H1 (cell line): ENCODE data around the gene CRTAP. TPM values are rescaled to one million over a fixed set of nuclear protein-coding genes. Genes with fewer than 3 reads are reported as not detected.

Source experiments
- CTCF ChIA-PET: fragments of 300-600 bp; sonication (Branson Sonifier 250); formaldehyde crosslinking; loops from one replicate; lab custom pipeline; 2021; ENCODE audit not compliant: partially characterized antibody; lab: Charles Lee
- POLR2A ChIA-PET: fragments of 300-600 bp; sonication (Branson Sonifier 250); formaldehyde crosslinking; loops from one replicate; lab custom pipeline; 2021; ENCODE audit warnings: inconsistent platforms; ENCODE audit not compliant: partially characterized antibody; lab: Charles Lee
- DNase-seq, 2 experiments: peaks; one replicate each; pipeline versions ENCODE4 v3.0.0 to v3.0.0-alpha.2; 2010 to 2022; ENCODE audit warnings: low spot score in 2 of 2, low read depth in 1 of 2, mixed read lengths in 1 of 2
- FAIRE-seq: peaks from 2 replicates; lab custom pipeline; 2011; peaks lifted over from hg19 to GRCh38; lab: Jason Lieb, UNC
- H2AFZ ChIP-seq: 2 replicates; pipeline ENCODE4 v1.8.1; 2012; ENCODE audit warnings: low read length, inconsistent platforms
- H2AK5ac ChIP-seq: 2 replicates; pipeline ENCODE4 v1.6.1; 2013; ENCODE audit warnings: low read depth, low read length
- H2BK120ac ChIP-seq: replicated peaks from 2 replicates; pipeline ENCODE3; 2013; ENCODE audit warnings: low read depth, low read length, inconsistent platforms
- H2BK12ac ChIP-seq: 2 replicates; pipeline ENCODE4 v1.6.1; 2013; ENCODE audit warnings: low read depth, low read length
- H2BK15ac ChIP-seq: 2 replicates; pipeline ENCODE4 v1.6.1; 2013; ENCODE audit warnings: low read length
- H2BK20ac ChIP-seq: 2 replicates; pipeline ENCODE4 v1.6.1; 2013; ENCODE audit warnings: low read length
- H2BK5ac ChIP-seq: 2 replicates; pipeline ENCODE4 v1.6.1; 2013; ENCODE audit warnings: low read depth, low read length
- H3K14ac ChIP-seq: 2 replicates; pipeline ENCODE4 v1.6.1; 2013; ENCODE audit warnings: inconsistent platforms; ENCODE audit not compliant: insufficient read length
- H3K18ac ChIP-seq: 2 replicates; pipeline ENCODE4 v1.6.1; 2013; ENCODE audit warnings: low read length; ENCODE audit errors: extremely low read depth
- H3K23ac ChIP-seq: 2 replicates; pipeline ENCODE4 v1.6.1; 2013; ENCODE audit warnings: inconsistent platforms; ENCODE audit not compliant: insufficient read length
- H3K23me2 ChIP-seq: 2 replicates; pipeline ENCODE4 v1.6.1; 2013; ENCODE audit warnings: low read depth, low read length
- H3K27ac ChIP-seq: 2 replicates; pipeline ENCODE4 v1.6.1; 2011; ENCODE audit warnings: low read depth, low read length, inconsistent platforms
- H3K27me3 ChIP-seq, 4 experiments: replicated peaks in 1 of 4; 1 replicate in 1 of 4; 2 replicates in 3 of 4; pipeline versions ENCODE4 v1.6.1 to v1.8.1; 2011 to 2013; ENCODE audit warnings: low read length in 3 of 4, mild to moderate bottlenecking in 3 of 4, inconsistent platforms in 2 of 4, mixed read lengths in 2 of 4, moderate library complexity in 1 of 4; ENCODE audit not compliant: control insufficient read depth in 3 of 4, insufficient read depth in 3 of 4; ENCODE audit errors: extremely low read depth in 1 of 4
- H3K36me3 ChIP-seq, 4 experiments: 2 replicates each; pipeline versions ENCODE4 v1.6.1 to v1.8.1; 2011 to 2013; ENCODE audit warnings: mild to moderate bottlenecking in 4 of 4, low read length in 3 of 4, moderate library complexity in 2 of 4, control low read depth in 1 of 4, inconsistent platforms in 1 of 4; ENCODE audit not compliant: insufficient read depth in 4 of 4, control insufficient read depth in 2 of 4
- H3K4ac ChIP-seq: replicated peaks from 2 replicates; pipeline ENCODE3; 2013; ENCODE audit warnings: low read length, low read depth, mixed read lengths, inconsistent platforms; ENCODE audit not compliant: insufficient read length
- H3K4me1 ChIP-seq, 4 experiments: replicated peaks in 1 of 4; 1 replicate in 1 of 4; 2 replicates in 3 of 4; pipeline versions ENCODE4 v1.6.1 to v1.8.1; 2011 to 2013; ENCODE audit warnings: low read length in 3 of 4, inconsistent platforms in 2 of 4, mixed read lengths in 1 of 4; ENCODE audit not compliant: insufficient read depth in 4 of 4, control insufficient read depth in 3 of 4
- H3K4me2 ChIP-seq, 2 experiments: 2 replicates each; pipeline versions ENCODE4 v1.6.1 to v1.8.1; 2011 to 2013; ENCODE audit warnings: low read depth in 2 of 2, low read length in 2 of 2, control low read depth in 1 of 2, inconsistent platforms in 1 of 2, mild to moderate bottlenecking in 1 of 2; ENCODE audit not compliant: insufficient read depth in 1 of 2
- H3K4me3 ChIP-seq, 4 experiments: fragments of 200-600, 300-600 bp in 1 of 4; sonication (generic), shearing (Covaris generic), sonication (Bioruptor Twin) in 1 of 4; 2 replicates each; pipeline versions ENCODE4 v1.5.1 to v1.8.1; 2011 to 2016; ENCODE audit warnings: low read length in 4 of 4, low read depth in 3 of 4, control low read depth in 2 of 4, inconsistent platforms in 2 of 4, mild to moderate bottlenecking in 2 of 4, mixed read lengths in 1 of 4, moderate library complexity in 1 of 4; ENCODE audit not compliant: insufficient read depth in 2 of 4; ENCODE audit errors: extremely low read depth in 1 of 4
- H3K56ac ChIP-seq: replicated peaks from 2 replicates; pipeline ENCODE3; 2013; ENCODE audit warnings: low read depth, mild to moderate bottlenecking, mixed read lengths, low read length, inconsistent platforms; ENCODE audit not compliant: insufficient read length
- H3K79me1 ChIP-seq: 2 replicates; pipeline ENCODE4 v1.6.1; 2013; ENCODE audit warnings: low read depth, low read length, control low read depth
- H3K79me2 ChIP-seq, 2 experiments: 2 replicates each; pipeline versions ENCODE4 v1.6.1 to v1.8.1; 2012 to 2013; ENCODE audit warnings: low read length in 2 of 2, mild to moderate bottlenecking in 2 of 2, inconsistent platforms in 1 of 2; ENCODE audit not compliant: insufficient read depth in 2 of 2, control insufficient read depth in 1 of 2
- H3K9ac ChIP-seq, 4 experiments: replicated peaks in 1 of 4; 1 replicate in 1 of 4; 2 replicates in 3 of 4; pipeline versions ENCODE4 v1.6.1 to v1.8.1; 2011 to 2013; ENCODE audit warnings: low read depth in 3 of 4, low read length in 3 of 4, control low read depth in 2 of 4, mild to moderate bottlenecking in 2 of 4, moderate library complexity in 2 of 4, inconsistent platforms in 1 of 4; ENCODE audit errors: extremely low read depth in 1 of 4
- H3K9me3 ChIP-seq, 2 experiments: 2 replicates each; pipeline versions ENCODE4 v1.6.1 to v1.8.1; 2012 to 2013; ENCODE audit warnings: mild to moderate bottlenecking in 2 of 2, moderate library complexity in 2 of 2, control low read depth in 1 of 2, inconsistent platforms in 1 of 2, low read depth in 1 of 2, low read length in 1 of 2, mixed read lengths in 1 of 2; ENCODE audit not compliant: insufficient read depth in 2 of 2
- H4K20me1 ChIP-seq, 2 experiments: replicated peaks in 1 of 2; 2 replicates each; pipeline versions ENCODE3 to v1.8.1; 2011 to 2013; ENCODE audit warnings: inconsistent platforms in 2 of 2, low read length in 2 of 2, mild to moderate bottlenecking in 1 of 2; ENCODE audit not compliant: insufficient read depth in 2 of 2, control insufficient read depth in 1 of 2
- H4K5ac ChIP-seq: 2 replicates; pipeline ENCODE4 v1.6.1; 2013; ENCODE audit warnings: low read length, low read depth, mixed read lengths, inconsistent platforms; ENCODE audit not compliant: insufficient read length
- H4K8ac ChIP-seq: 2 replicates; pipeline ENCODE4 v1.8.0; 2013; ENCODE audit warnings: mild to moderate bottlenecking, moderate library complexity, low read length, inconsistent platforms; ENCODE audit not compliant: insufficient read depth; ENCODE audit errors: extremely low read depth
- H4K91ac ChIP-seq: replicated peaks from 2 replicates; pipeline ENCODE3; 2013; ENCODE audit warnings: low read length, mixed read lengths, inconsistent platforms; ENCODE audit not compliant: insufficient read length
- ASH2L ChIP-seq: fragments of 200-600, 300-600 bp; sonication (generic); IDR thresholded peaks from one replicate; pipeline ENCODE4 v1.7.1; 2017; ENCODE audit warnings: low read length
- CEBPB ChIP-seq: IDR thresholded peaks from 2 replicates; pipeline ENCODE4 v1.6.1; 2012; ENCODE audit warnings: low read depth, low read length
- CTBP2 ChIP-seq: IDR thresholded peaks from 2 replicates; pipeline ENCODE4 v1.7.0; 2011; ENCODE audit warnings: borderline replicate concordance, mild to moderate bottlenecking, moderate library complexity, mixed read lengths, low read length; ENCODE audit not compliant: insufficient read depth, insufficient read length
- HDAC2 ChIP-seq, 2 experiments: fragments of 300-600 bp in 1 of 2; sonication (generic) in 1 of 2; IDR thresholded peaks; 2 replicates each; pipeline ENCODE4 v1.6.1; 2011 to 2012; ENCODE audit warnings: low read depth in 2 of 2, low read length in 2 of 2, mild to moderate bottlenecking in 2 of 2, moderate library complexity in 2 of 2, borderline replicate concordance in 1 of 2, inconsistent platforms in 1 of 2
- KDM4A ChIP-seq: IDR thresholded peaks from one replicate; pipeline ENCODE4 v1.7.1; 2012; ENCODE audit warnings: low read depth, mild to moderate bottlenecking, moderate library complexity, low read length, inconsistent platforms; ENCODE audit not compliant: severe bottlenecking
- NRF1 ChIP-seq: IDR thresholded peaks from 2 replicates; pipeline ENCODE4 v1.6.1; 2011; ENCODE audit warnings: mild to moderate bottlenecking, low read depth, low read length, improper control_type of control experiment
- PHF8 ChIP-seq: fragments of 200-600 bp; sonication (generic); conservative IDR thresholded peaks from 2 replicates; pipeline ENCODE4 v1.7.1; 2012; ENCODE audit warnings: low read depth, mild to moderate bottlenecking, inconsistent platforms, low read length, moderate library complexity
- POLR2A ChIP-seq, 2 experiments: IDR thresholded peaks; 1 replicate in 1 of 2; 2 replicates in 1 of 2; pipeline ENCODE4 v1.6.1; 2011; ENCODE audit warnings: low read depth in 2 of 2, low read length in 2 of 2, mild to moderate bottlenecking in 2 of 2; ENCODE audit errors: control extremely low read depth in 1 of 2
- SAP30 ChIP-seq: fragments of 300-600 bp; sonication (generic); IDR thresholded peaks from 2 replicates; pipeline ENCODE4 v1.7.1; 2012; ENCODE audit warnings: low read length, moderate library complexity, mild to moderate bottlenecking, inconsistent platforms; ENCODE audit not compliant: insufficient read depth, insufficient replicate concordance
- SP1 ChIP-seq: IDR thresholded peaks from 2 replicates; pipeline ENCODE4 v1.6.1; 2011; ENCODE audit warnings: low read depth, low read length
- SP2 ChIP-seq: IDR thresholded peaks from 2 replicates; pipeline ENCODE4 v1.6.1; 2012; ENCODE audit warnings: mild to moderate bottlenecking, low read length, inconsistent platforms
- SRF ChIP-seq: IDR thresholded peaks from 2 replicates; pipeline ENCODE4 v1.6.1; 2011; ENCODE audit warnings: mild to moderate bottlenecking, low read depth, low read length, moderate library complexity
- ZNF274 ChIP-seq: IDR thresholded peaks from 2 replicates; pipeline ENCODE4 v1.7.0; 2012; ENCODE audit warnings: low read length, borderline replicate concordance; ENCODE audit errors: extremely low read depth
- WGBS, 2 experiments: shearing (Covaris generic) in 1 of 2; methylation state at CpG; one replicate each; pipeline versions ENCODE4 v1.1.6 to v1.1.7; 2013 to 2015; ENCODE audit warnings: low lambda C conversion rate in 2 of 2, mixed read lengths in 2 of 2, inconsistent platforms in 1 of 2, low coverage in 1 of 2, missing lambda C conversion rate in 1 of 2; ENCODE audit not compliant: insufficient replicate concordance in 2 of 2, insufficient coverage in 1 of 2, insufficient read length in 1 of 2; ENCODE audit errors: extremely low coverage in 1 of 2, missing lambda C conversion rate in 1 of 2; 5-methylcytosine and 5-hydroxymethylcytosine counted together
- polyA plus RNA-seq, 7 experiments: library from polyadenylated mRNA; depleted of rRNA in 3 of 7; stranded (reverse) in 5 of 7; unstranded in 2 of 7; fragments of >200 nt in 5 of 7; fragments of 200-250 nt in 2 of 7; gene quantifications; 1 replicate in 5 of 7; 2 replicates in 1 of 7; 4 replicates in 1 of 7; pipeline versions ENCODE4 v1.2.1 to v1.2.3, GENCODE V29; 2011 to 2013; ENCODE audit warnings: missing spikeins in 2 of 7, mixed read lengths in 2 of 7
- total RNA-seq: library from RNA; stranded (reverse); fragmentation: NEBNext Ultra II Directional; extraction: Animal tissue kit (Norgen Biotek cat#: 25700); gene quantifications from 2 replicates; pipeline ENCODE4 v1.2.1, GENCODE V29; 2021

CRTAP gene
- total and polyA plus RNA-seq, 2 of the 8 experiments (the other 6 are each of a cell fraction or from before 2014, with no cell fraction given) = 159 to 188 TPM

- no peak for FAIRE-seq
- no peak overlapping the region for H2BK20ac ChIP-seq
- H3K79me2 ChIP-seq = no peaks in the 10 kb centered on the region
- 0 out of 2 replicates have a peak, but pooled peaks cover 3% of the 10 kb centered on the region for H3K79me1 ChIP-seq
- H4K20me1 ChIP-seq = no peaks in the 10 kb centered on the region
- H2BK15ac ChIP-seq = no peak overlapping the region
- H3K23ac ChIP-seq = no peak overlapping the region
- no peak overlapping the region for H3K56ac ChIP-seq
- H3K9ac ChIP-seq = no peak overlapping the region
- no peak overlapping the region for H3K14ac ChIP-seq
- H3K4ac ChIP-seq = no peak overlapping the region
- H3K36me3 ChIP-seq = no peaks in the 10 kb centered on the region
- H2BK12ac ChIP-seq = no peak overlapping the region
- H2AFZ ChIP-seq = no peak overlapping the region
- no peaks in the 10 kb centered on the region for H3K23me2 ChIP-seq
- no peaks in the 10 kb centered on the region for H3K27me3 ChIP-seq
- 56% methylated on average over 2 of the region's 2 CpGs; no CpG with 5 or more reads in 1 of the 2 experiments for WGBS, 2 experiments
- CTCF ChIA-PET = interaction anchor here (1.0 to 2.5 kb wide), 4 partner anchors 29 to 200 kb away, joined by 3 to 7 read pairs (median 5); no protein-coding TSS in a partner anchor
- H2BK5ac ChIP-seq = no peak overlapping the region
- H4K5ac ChIP-seq = no peak overlapping the region
- H3K4me1 ChIP-seq = no peaks in the 10 kb centered on the region
- no peak for DNase-seq
- H3K18ac ChIP-seq = no peak overlapping the region
- no peak overlapping the region for H4K91ac ChIP-seq
- no peak overlapping the region for H3K4me3 ChIP-seq
- no peak overlapping the region for H3K4me2 ChIP-seq
- POLR2A ChIA-PET = no interaction called here
- H2BK120ac ChIP-seq = no peak overlapping the region
- no peak overlapping the region for H2AK5ac ChIP-seq
- no peaks in the 10 kb centered on the region for H3K9me3 ChIP-seq
- H3K27ac ChIP-seq = no peak overlapping the region
- no peak for TF ChIP-seq PHF8
- no peak for TF ChIP-seq SP2
- no peak for TF ChIP-seq HDAC2 (IDR thresholded peaks at IDR 0.05; ENCODE audit: borderline replicate concordance in 1 of 2, low read depth in 2 of 2, low read length in 2 of 2)
- TF ChIP-seq SP1 = no peak
- TF ChIP-seq CTBP2 = no peak
- no peak for TF ChIP-seq SAP30
- no peak for TF ChIP-seq KDM4A
- no peak for TF ChIP-seq ZNF274
- TF ChIP-seq NRF1 = no peak
- TF ChIP-seq ASH2L = no peak
- no peak for TF ChIP-seq SRF
- no peak for TF ChIP-seq POLR2A (IDR thresholded peaks at IDR 0.05; ENCODE audit: control extremely low read depth in 1 of 2, low read depth in 2 of 2, low read length in 2 of 2)
- no peak for TF ChIP-seq CEBPB
- H4K8ac ChIP-seq = no peak overlapping the region
These were observed 59.3 kb downstream of the CRTAP start for GRCh38 chr3:33173103-33173502.
